Measurements from ENCODE around the gene AMDHD2. TPM values are rescaled to one million over a fixed set of nuclear protein-coding genes. Genes with fewer than 3 reads are reported as not detected.

Gene AMDHD2
- total and polyA plus RNA-seq, 2 of the 13 experiments (the other 11 are each of a cell fraction or from before 2014, with no cell fraction given) = 33.5 to 39.1 TPM

- TF ChIP-seq ZBTB44 (CRISPR knock-in tag; IDR thresholded peaks at IDR 0.05) (no peak), E2F5 (CRISPR knock-in tag; conservative IDR thresholded peaks at IDR 0.05) (0 out of 2 replicates have a peak, but pooled peaks have one; percentile 44), ARNTL (CRISPR knock-in tag; IDR thresholded peaks at IDR 0.05) (peak; percentile 49; the same call in 1 of the 2 replicates), IRF1 (CRISPR knock-in tag; IDR thresholded peaks at IDR 0.05; ENCODE audit: low read depth) (no peak), MNT (IDR thresholded peaks at IDR 0.05) (peak; percentile 73), STAG1 (CRISPR knock-in tag; IDR thresholded peaks at IDR 0.05) (peak; percentile 27), ZBTB2 (CRISPR knock-in tag; IDR thresholded peaks at IDR 0.05; ENCODE audit: low read depth) (no peak), TRIM22 (IDR thresholded peaks at IDR 0.05) (no peak), ZNF816 (CRISPR knock-in tag; IDR thresholded peaks at IDR 0.05; ENCODE audit: borderline replicate concordance) (no peak), ZBTB37 (CRISPR knock-in tag; IDR thresholded peaks at IDR 0.05) (no peak), HOXD1 (CRISPR knock-in tag; IDR thresholded peaks at IDR 0.05) (no peak), ZNF749 (CRISPR knock-in tag; IDR thresholded peaks at IDR 0.05; ENCODE audit: borderline replicate concordance) (peak; percentile 95), ZC3H13 (CRISPR knock-in tag; IDR thresholded peaks at IDR 0.05) (peak; percentile 96; the same call in 1 of the 2 replicates), ESRRA (CRISPR knock-in tag; IDR thresholded peaks at IDR 0.05; ENCODE audit: low read depth) (no peak), ZNF790 (CRISPR knock-in tag; IDR thresholded peaks at IDR 0.05; ENCODE audit: borderline replicate concordance) (peak; percentile 75; the same call in 1 of the 2 replicates), SCMH1 (CRISPR knock-in tag; IDR thresholded peaks at IDR 0.05; ENCODE audit: borderline replicate concordance) (no peak), ZSCAN21 (CRISPR knock-in tag; IDR thresholded peaks at IDR 0.05; ENCODE audit: borderline replicate concordance) (peak; percentile 65; the same call in 1 of the 2 replicates), ZNF235 (CRISPR knock-in tag; IDR thresholded peaks at IDR 0.05; ENCODE audit: borderline replicate concordance) (no peak; the same call in 1 of the 2 replicates)
These were observed 11.7 kb downstream of the AMDHD2 start (continued) for GRCh38 chr16:2531696-2532493.
